A673 (cell line): ENCODE data around the gene PRKAR2A.

Source experiments
- EZH2 ChIP-seq: fragments of 200-600 bp; sonication (generic); IDR thresholded peaks from 2 replicates; pipeline ENCODE4 v1.6.1; 2017; ENCODE audit warnings: borderline replicate concordance, low read depth, mild to moderate bottlenecking, mixed read lengths, antibody characterized with exemption, low read length; ENCODE audit not compliant: poor library complexity, severe bottlenecking
- TF ChIP-seq, protein P1 (sequence below): fragments of 300-800, 200-600 bp; sonication (generic); conservative IDR thresholded peaks from 2 replicates; pipeline ENCODE4 v1.5.1; 2017; ENCODE audit warnings: low read depth, mild to moderate bottlenecking, antibody characterized with exemption, low read length, moderate library complexity, mixed read lengths

DNA sequence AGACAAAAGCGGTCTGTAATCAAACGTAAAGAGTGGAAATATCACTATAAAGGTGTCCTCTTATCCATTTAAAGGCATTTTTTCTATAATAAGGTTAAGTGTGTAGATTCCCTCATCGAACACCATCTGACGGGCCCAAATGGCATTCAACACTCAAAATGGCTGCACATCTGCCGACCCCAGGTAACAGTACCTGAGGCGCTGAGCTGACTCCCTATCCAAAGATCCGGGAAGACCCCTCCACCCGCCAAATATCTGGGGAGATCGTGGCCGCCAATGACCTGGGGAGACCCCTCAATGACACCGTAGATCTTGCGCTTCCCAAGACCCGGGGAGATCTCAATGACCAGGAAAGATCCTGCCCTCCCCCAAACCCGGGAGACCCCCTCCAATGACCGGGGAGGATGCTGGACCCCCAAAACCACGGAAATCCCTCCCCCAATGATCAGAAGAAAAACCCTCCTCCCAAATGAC lies 131.1 kb downstream of the PRKAR2A start:
- TF ChIP-seq, protein P1, sequence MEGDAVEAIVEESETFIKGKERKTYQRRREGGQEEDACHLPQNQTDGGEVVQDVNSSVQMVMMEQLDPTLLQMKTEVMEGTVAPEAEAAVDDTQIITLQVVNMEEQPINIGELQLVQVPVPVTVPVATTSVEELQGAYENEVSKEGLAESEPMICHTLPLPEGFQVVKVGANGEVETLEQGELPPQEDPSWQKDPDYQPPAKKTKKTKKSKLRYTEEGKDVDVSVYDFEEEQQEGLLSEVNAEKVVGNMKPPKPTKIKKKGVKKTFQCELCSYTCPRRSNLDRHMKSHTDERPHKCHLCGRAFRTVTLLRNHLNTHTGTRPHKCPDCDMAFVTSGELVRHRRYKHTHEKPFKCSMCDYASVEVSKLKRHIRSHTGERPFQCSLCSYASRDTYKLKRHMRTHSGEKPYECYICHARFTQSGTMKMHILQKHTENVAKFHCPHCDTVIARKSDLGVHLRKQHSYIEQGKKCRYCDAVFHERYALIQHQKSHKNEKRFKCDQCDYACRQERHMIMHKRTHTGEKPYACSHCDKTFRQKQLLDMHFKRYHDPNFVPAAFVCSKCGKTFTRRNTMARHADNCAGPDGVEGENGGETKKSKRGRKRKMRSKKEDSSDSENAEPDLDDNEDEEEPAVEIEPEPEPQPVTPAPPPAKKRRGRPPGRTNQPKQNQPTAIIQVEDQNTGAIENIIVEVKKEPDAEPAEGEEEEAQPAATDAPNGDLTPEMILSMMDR = no peak
- TF ChIP-seq EZH2 = no peak
